ENCODE data around the gene MAP3K9. TPM values are rescaled to one million over a fixed set of nuclear protein-coding genes. Genes with fewer than 3 reads are reported as not detected.

Gene MAP3K9
- total and polyA plus RNA-seq, 2 of the 8 experiments (the other 6 are each of a cell fraction or from before 2014, with no cell fraction given): 9.8 to 24.7 TPM

DNA sequence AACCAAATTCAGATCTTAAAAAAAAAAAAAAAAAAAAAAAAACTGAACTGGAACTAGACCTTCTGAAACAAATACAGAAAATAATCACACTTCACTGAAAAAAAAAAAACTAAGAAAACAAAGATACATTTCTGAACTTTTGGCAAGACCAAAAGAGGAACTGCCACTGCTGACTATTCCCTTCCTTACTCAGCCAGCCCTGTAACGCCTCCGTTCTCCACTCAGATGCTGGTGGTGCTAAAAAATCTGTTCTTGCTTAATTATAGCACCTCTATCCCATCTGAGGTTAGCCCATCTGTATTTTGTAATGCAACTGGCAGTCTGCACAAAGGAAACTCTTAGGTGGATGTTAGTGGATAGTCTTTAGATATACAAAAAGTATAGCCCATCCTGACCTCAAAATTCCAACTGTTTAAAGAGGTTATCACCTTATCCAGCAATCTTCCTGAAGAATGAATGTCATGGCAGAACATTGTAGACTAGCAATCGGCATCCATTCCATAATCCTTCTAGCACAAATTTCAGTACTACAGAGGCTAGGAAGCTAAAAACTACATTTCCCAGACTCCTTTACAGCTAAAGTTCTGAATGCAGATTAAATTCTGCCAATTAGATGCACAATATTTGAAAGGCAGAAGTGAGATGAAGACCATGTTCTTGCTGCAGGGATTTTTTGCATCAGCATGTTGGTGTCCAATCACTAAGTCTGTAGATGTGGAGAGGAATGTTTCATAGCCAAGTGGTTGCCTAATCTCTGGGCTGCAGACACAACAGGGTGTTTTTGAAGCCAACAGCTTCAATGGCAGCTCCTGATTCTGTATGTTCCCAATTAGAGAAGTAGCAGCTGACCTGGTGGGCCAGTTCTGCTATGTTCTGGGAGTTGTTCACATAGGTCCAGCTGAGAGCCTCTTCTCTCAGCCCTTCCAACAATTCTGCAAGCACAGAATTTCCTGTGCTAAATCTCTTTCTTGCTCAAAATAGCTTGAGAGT, 5.7 kb downstream of the MAP3K9 start (continued):
- no peak for TF ChIP-seq CHD7 (IDR thresholded peaks at IDR 0.05; ENCODE audit: insufficient replicate concordance, low read length)
- no peak for TF ChIP-seq POLR2A (IDR thresholded peaks at IDR 0.05; ENCODE audit: control extremely low read depth in 1 of 2, low read depth in 2 of 2, low read length in 2 of 2)
- no peak for TF ChIP-seq ATF3 (IDR thresholded peaks at IDR 0.05; ENCODE audit: insufficient read depth, low read depth, low read length)

Data from H1 (cell line).